Measurements from ENCODE around the gene BMP7.

GRCh38 chr20:57256908-57257307 lies 9.5 kb downstream of the BMP7 start:
- no peak for TF ChIP-seq EZH2 (IDR thresholded peaks at IDR 0.05)
- no peak for TF ChIP-seq FOXP2 (optimal IDR thresholded peaks at IDR 0.05; ENCODE audit: control extremely low read depth, extremely low read length, insufficient read depth)
